Epithelial cell of proximal tubule (primary cell): Measurements from ENCODE around the gene SELENOO. TPM values are rescaled to one million over a fixed set of nuclear protein-coding genes. Genes with fewer than 3 reads are reported as not detected.

Experiments
- DNase-seq: peaks from one replicate; pipeline ENCODE4 v3.0.0-alpha.2; 2011; ENCODE audit warnings: low read depth
- H3K4me3 ChIP-seq: 2 replicates; pipeline ENCODE4 v1.5.1; 2011; ENCODE audit warnings: low read depth, mild to moderate bottlenecking, low read length
- CTCF ChIP-seq: conservative IDR thresholded peaks from 2 replicates; pipeline ENCODE4 v1.5.1; 2012; ENCODE audit warnings: low read depth, mild to moderate bottlenecking, low read length
- total RNA-seq: library from RNA; depleted of rRNA; stranded (reverse); fragments of >200 nt; gene quantifications from 2 replicates; pipeline ENCODE4 v1.2.3, GENCODE V29; 2015

SELENOO gene
- total RNA-seq, 1 donor from 2014 or later = 31.1 TPM

GRCh38 chr22:50210378-50211139 lies 9.7 kb downstream of the SELENOO start:
- H3K4me3 ChIP-seq = no peak overlapping the region
- DNase-seq = no peak
- TF ChIP-seq CTCF = no peak

- no peak overlapping the region for H3K4me3 ChIP-seq
- no peak for TF ChIP-seq CTCF
- DNase-seq = no peak
Measured at GRCh38 chr22:50211147-50211546, 10.3 kb downstream of the SELENOO start.

DNA sequence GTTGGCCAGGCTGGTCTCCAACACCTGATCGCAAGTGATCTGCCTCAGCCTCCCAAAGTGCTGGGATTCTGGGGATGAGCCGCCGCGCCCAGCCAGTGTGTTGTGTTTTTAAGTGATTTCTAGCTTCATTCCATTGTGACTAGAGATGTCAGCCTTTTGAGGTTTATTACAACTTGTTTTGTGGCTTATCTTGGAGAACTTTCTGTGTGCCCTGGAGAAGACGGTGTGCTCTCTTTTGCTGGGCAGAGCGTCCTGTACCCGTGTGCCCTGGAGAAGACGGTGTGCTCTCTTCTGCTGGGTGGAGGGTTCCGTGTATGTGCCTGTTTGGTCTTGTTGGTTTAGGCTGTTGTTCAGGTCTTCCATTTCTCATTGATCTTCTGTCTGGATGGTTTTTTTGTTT lies 12.5 kb downstream of the SELENOO start:
- H3K4me3 ChIP-seq = no peak overlapping the region
- TF ChIP-seq CTCF = no peak
- DNase-seq = no peak

DNA sequence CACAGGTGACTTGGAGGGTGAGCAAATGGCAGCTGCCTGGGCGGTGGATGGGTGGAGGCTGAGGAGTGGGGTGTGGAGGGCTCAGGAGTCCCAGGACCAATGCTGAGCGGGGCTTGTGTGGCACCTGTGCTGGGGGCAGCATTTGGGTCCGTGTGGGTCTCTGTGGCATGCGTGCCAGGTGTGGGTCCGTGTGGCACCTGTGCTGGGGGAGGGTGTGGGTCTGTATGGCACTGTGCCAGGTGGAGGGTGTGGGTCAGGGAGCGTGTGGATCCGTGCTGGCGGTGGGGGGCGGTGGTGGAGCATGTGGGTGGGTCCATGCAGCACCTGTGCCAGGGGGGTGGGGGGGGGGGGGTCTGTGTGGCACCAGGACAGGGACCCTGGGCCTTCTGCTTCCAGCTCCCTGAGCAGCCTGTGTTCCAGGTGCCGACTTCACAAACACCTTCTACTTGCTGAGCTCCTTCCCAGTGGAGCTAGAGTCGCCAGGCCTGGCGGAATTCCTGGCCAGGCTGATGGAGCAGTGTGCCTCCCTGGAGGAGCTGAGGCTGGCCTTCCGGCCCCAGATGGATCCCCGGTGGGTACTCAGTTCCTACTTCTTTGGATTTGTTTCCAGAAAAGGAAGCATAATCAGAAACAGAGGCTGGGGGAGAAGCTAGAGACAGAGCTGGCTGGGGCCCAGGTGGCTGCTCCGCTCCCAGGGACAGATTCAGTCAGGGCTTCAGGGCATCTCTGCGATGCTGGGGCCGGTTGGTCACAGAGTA lies 14.7 kb downstream of the SELENOO start:
- no peak for TF ChIP-seq CTCF
- no peak for DNase-seq
- H3K4me3 ChIP-seq = no peak overlapping the region

- H3K4me3 ChIP-seq = no peak overlapping the region
- TF ChIP-seq CTCF = no peak
- no peak for DNase-seq
Measured at GRCh38 chr22:50216055-50216683, 15.4 kb downstream of the SELENOO start.

DNA sequence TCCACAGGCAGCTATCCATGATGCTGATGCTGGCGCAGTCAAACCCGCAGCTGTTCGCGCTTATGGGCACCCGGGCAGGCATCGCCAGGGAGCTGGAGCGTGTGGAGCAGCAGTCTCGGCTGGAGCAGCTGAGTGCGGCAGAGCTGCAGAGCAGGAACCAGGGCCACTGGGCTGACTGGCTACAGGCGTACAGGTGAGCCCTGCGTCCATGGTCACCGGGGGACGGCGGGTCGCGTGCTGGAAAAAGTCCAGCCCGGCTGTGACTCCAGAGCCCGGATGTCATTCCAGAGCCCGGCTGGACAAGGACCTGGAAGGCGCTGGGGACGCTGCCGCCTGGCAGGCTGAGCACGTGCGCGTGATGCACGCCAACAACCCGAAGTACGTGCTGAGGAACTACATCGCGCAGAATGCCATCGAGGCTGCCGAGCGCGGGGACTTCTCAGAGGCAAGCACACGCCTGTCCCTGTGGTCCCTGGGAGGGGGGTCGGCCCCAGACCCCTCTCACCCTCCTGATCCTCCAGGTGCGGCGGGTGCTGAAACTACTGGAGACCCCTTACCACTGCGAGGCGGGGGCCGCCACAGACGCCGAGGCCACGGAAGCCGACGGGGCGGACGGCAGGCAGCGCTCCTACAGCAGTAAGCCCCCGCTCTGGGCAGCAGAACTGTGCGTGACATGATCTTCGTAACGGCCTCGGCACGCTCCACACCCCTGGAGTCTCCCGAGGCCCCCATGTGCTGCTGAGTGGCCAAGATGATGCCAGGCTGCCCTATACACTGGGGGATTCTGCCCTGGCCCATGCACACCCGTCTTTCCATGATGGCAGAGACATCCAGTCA lies 16.1 kb downstream of the SELENOO start:
- H3K4me3 ChIP-seq = no peak overlapping the region
- DNase-seq = no peak
- TF ChIP-seq CTCF = no peak
